Activated T-cell treated with anti-CD3 and anti-CD28 coated beads, Interleukin-2, amount 50 U/mL, for 72 hours (primary cell): ENCODE results near the gene TMEM131. TPM values are rescaled to one million over a fixed set of nuclear protein-coding genes. Genes with fewer than 3 reads are reported as not detected.
A peak's percentile ranks its signal among the peaks of the same experiment; 100 is the strongest.
"Not testable (repeated sequence)": the region's sequence is repeated elsewhere in the genome, so short reads cannot be mapped to it uniquely, and the experiment has no call there.

Source experiments
- ATAC-seq, 2 donors: fragments of 150-1000 bp; cut with Tn5 transposase; replicated peaks in 1 of 2; 2 replicates each; pipeline ENCODE4 v1.10.0; 2021; ENCODE audit warnings: moderate library complexity in 2 of 2, mild to moderate bottlenecking in 1 of 2
- DNase-seq, 2 donors: peaks; one replicate each; pipeline ENCODE4 v3.0.0; 2021 to 2022; ENCODE audit warnings: mixed read lengths in 1 of 2
- H3K27ac Mint-ChIP-seq: one replicate; pipeline ENCODE4 v1.8.0; 2022; ENCODE audit warnings: mild to moderate bottlenecking, moderate library complexity, mixed read lengths
- H3K27me3 Mint-ChIP-seq: one replicate; pipeline ENCODE4 v1.8.0; 2022; ENCODE audit warnings: low read depth, mixed read lengths
- H3K36me3 Mint-ChIP-seq, 2 donors: one replicate each; pipeline ENCODE4 v1.8.0; 2022; ENCODE audit warnings: mixed read lengths in 2 of 2, mild to moderate bottlenecking in 1 of 2; ENCODE audit not compliant: insufficient read depth in 2 of 2
- H3K4me1 Mint-ChIP-seq: one replicate; pipeline ENCODE4 v1.8.0; 2022; ENCODE audit warnings: low read depth, mixed read lengths
- H3K4me3 Mint-ChIP-seq, 2 donors: one replicate each; pipeline ENCODE4 v1.8.0; 2022; ENCODE audit warnings: mild to moderate bottlenecking in 2 of 2, mixed read lengths in 2 of 2, moderate library complexity in 2 of 2
- H3K9me3 Mint-ChIP-seq, 2 donors: one replicate each; pipeline ENCODE4 v1.8.0; 2022; ENCODE audit warnings: mixed read lengths in 2 of 2
- total RNA-seq, 2 donors: library from RNA; stranded (reverse); gene quantifications; one replicate each; pipeline ENCODE4 v1.2.3, GENCODE V29; 2022

Gene TMEM131
- total RNA-seq, 2 donors from 2014 or later: 40.3 to 40.5 TPM

- peaks cover 0 to 3% of the 10 kb centered on the region in 2 donors for H3K36me3 Mint-ChIP-seq
- peaks cover 0 to 2% of the 10 kb centered on the region in 2 donors for H3K9me3 Mint-ChIP-seq
- peaks cover 8% of the 10 kb centered on the region for H3K4me1 Mint-ChIP-seq
- ATAC-seq: no peak
- no peak overlapping the region for H3K4me3 Mint-ChIP-seq
- no peaks in the 10 kb centered on the region for H3K27me3 Mint-ChIP-seq
- DNase-seq: no peak
- no peak overlapping the region for H3K27ac Mint-ChIP-seq
Measured at GRCh38 chr2:97928591-97928990, 67.2 kb downstream of the TMEM131 start.

- DNase-seq: no peak
- H3K27ac Mint-ChIP-seq: no peak overlapping the region
Measured at GRCh38 chr2:97926946-97927345, 68.8 kb downstream of the TMEM131 start.

GRCh38 chr2:97924194-97924593 is 71.6 kb downstream of the TMEM131 start:
- Mint-ChIP-seq H3K4me1 (peaks cover 4% of the 10 kb centered on the region), H3K4me3 (no peak overlapping the region), H3K27me3 (no peaks in the 10 kb centered on the region), H3K36me3 (peaks cover 4 to 14% of the 10 kb centered on the region in 2 donors), H3K27ac (no peak overlapping the region), H3K9me3 (peaks cover 0 to 2% of the 10 kb centered on the region in 2 donors)
- ATAC-seq (no peak), DNase-seq (no peak)

More at GRCh38 chr2:97926946-97927345, 68.8 kb downstream of the TMEM131 start:
- Mint-ChIP-seq H3K27me3 (no peaks in the 10 kb centered on the region), H3K36me3 (peaks cover 0 to 5% of the 10 kb centered on the region in 2 donors), H3K9me3 (no peaks in the 10 kb centered on the region), H3K4me1 (peaks cover 4% of the 10 kb centered on the region), H3K4me3 (no peak overlapping the region)
- ATAC-seq: no peak

DNA sequence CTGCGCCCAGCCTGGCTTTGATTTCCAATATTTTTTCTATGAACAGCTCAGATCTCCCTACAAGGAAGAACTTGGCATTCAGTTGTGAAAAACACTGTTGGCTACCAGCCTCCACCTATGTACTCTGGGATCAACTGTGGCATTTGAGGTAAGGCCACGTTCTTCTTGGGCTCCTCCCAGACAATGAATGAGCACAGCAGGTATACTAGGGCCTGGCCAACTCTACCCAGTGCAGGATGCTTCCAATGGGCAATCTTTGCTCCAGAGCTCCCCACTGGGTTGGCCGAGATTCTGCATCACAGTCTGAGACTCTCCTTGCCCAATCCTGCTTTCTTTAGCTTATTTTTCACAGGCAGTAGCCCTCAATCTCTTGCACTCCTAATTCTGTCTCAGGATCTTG is 75.9 kb downstream of the TMEM131 start:
- DNase-seq (no peak), ATAC-seq (no peak)
- H3K4me3 Mint-ChIP-seq: no peak overlapping the region
- H3K4me1 Mint-ChIP-seq: peaks cover 9% of the 10 kb centered on the region
- no peak overlapping the region for H3K27ac Mint-ChIP-seq
- peaks cover 4 to 24% of the 10 kb centered on the region in 2 donors for H3K36me3 Mint-ChIP-seq
- no peaks in the 10 kb centered on the region for H3K27me3 Mint-ChIP-seq
- peaks cover 0 to 6% of the 10 kb centered on the region in 2 donors for H3K9me3 Mint-ChIP-seq

DNA sequence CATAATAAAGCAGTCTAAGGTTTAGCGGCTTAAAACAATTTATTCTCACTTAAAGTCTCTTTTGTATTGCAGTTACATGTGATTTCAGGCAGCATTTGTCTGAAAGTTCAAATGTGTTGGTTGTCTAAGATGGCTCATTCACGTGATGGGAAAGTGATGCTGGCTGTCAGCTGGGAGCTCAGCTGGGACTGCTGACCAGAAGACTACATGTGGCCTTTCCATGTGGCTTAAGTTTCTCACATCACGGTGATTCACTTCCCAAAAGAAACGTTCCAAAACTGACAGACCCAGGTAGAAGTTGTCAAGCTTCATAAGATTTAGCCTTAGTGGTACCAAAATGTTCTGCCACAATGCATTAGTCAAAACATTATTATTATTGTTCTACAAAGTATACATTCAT is 76.9 kb downstream of the TMEM131 start:
- Mint-ChIP-seq H3K4me3 (no peak overlapping the region), H3K36me3 (peaks cover 4 to 24% of the 10 kb centered on the region in 2 donors), H3K27ac (no peak overlapping the region), H3K27me3 (no peaks in the 10 kb centered on the region), H3K9me3 (peaks cover 0 to 6% of the 10 kb centered on the region in 2 donors), H3K4me1 (peaks cover 20% of the 10 kb centered on the region)
- DNase-seq (no peak), ATAC-seq (no peak)

DNA sequence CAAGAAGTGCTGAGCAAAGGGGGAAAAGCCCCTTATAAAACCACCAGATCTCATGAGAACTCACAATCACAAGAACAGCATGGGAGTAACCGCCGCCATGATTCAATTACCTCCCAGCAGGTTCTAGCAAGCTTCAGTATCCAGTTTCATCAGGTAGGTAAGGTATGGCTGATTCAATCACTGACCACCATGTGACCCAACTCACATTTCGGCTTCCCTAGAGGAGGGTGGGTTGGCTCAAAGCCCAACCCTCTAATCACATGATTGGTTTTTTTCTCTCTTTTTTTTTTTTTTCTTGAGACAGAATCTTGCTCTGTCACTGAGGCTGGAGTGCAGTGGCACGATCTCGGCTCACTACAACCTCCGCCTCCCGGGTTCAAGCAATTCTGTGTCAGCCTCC is 78.1 kb downstream of the TMEM131 start:
- not testable (repeated sequence) for DNase-seq, ATAC-seq, H3K27me3 Mint-ChIP-seq, H3K9me3 Mint-ChIP-seq, H3K4me3 Mint-ChIP-seq, H3K27ac Mint-ChIP-seq
- Mint-ChIP-seq H3K36me3 (peaks cover 4 to 24% of the 10 kb centered on the region in 2 donors), H3K4me1 (peaks cover 31% of the 10 kb centered on the region)

DNA sequence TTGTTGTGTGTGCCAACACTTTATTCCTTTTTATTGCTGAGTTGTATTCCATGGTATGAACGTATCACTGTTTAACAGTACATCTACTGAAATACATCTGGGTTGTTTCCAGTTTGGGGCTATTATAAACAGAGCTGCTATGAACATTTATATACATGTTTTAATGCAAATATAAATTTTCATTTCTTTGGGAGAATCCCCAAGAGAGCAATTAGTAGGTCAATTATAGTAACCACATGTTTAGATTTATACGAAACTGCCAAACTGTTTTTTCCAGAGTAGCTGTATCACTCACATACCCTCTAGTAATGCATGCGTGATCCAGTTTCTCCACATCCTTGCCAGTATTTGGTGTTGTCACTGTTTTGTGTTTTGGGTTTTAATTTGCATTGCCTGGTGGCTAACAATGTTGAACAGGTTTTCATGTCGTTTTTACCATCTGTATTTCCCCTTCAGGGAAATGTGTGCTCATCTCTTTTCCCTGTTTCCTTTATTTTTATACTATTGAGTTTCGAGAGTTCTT is 81.0 kb downstream of the TMEM131 start:
- no peak for ATAC-seq
- Mint-ChIP-seq H3K36me3 (peaks cover 0 to 12% of the 10 kb centered on the region in 2 donors), H3K4me3 (no peak overlapping the region), H3K27ac (peak overlapping the region; percentile 68), H3K9me3 (peaks cover 0 to 4% of the 10 kb centered on the region in 2 donors), H3K27me3 (no peaks in the 10 kb centered on the region), H3K4me1 (peaks cover 53% of the 10 kb centered on the region)
- DNase-seq: no peak

DNA sequence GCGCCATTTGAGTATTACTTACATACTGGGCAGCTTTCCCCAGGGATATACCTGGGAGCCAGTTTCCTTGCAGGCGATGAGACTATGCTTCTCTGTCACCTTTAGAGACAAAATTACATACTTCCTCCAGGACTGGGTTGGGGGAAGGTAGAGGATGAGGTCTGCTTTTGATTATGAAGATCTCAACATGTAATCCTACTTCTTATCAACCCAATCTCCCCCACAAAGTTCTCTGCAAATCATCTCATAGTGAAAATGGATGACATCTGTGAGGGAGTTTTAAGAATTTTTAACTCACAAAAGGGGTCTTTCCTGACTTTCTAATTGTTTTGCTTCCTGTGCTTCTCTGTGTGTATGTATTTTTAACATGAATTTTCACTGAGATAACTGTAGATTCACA is 81.9 kb downstream of the TMEM131 start:
- no peaks in the 10 kb centered on the region for H3K27me3 Mint-ChIP-seq
- DNase-seq (no peak), ATAC-seq (peak; percentile 27 to 47)
- H3K4me1 Mint-ChIP-seq: peaks cover 53% of the 10 kb centered on the region
- H3K9me3 Mint-ChIP-seq: peaks cover 0 to 4% of the 10 kb centered on the region in 2 donors
- no peak overlapping the region for H3K27ac Mint-ChIP-seq
- H3K36me3 Mint-ChIP-seq: peaks cover 4 to 16% of the 10 kb centered on the region in 2 donors
- peak overlapping the region; percentile 5 to 45 for H3K4me3 Mint-ChIP-seq

GRCh38 chr2:97911922-97912575 is 83.7 kb downstream of the TMEM131 start:
- peak overlapping the region; percentile 67 for H3K27ac Mint-ChIP-seq
- peaks cover 6 to 7% of the 10 kb centered on the region in 2 donors for H3K36me3 Mint-ChIP-seq
- peak in 1 of 2 donors; percentile 53 for ATAC-seq
- H3K4me1 Mint-ChIP-seq: peaks cover 53% of the 10 kb centered on the region
- no peaks in the 10 kb centered on the region for H3K27me3 Mint-ChIP-seq
- DNase-seq: no peak
- H3K9me3 Mint-ChIP-seq: no peaks in the 10 kb centered on the region
- peak overlapping the region in 1 of 2 donors; percentile 48 for H3K4me3 Mint-ChIP-seq

DNA sequence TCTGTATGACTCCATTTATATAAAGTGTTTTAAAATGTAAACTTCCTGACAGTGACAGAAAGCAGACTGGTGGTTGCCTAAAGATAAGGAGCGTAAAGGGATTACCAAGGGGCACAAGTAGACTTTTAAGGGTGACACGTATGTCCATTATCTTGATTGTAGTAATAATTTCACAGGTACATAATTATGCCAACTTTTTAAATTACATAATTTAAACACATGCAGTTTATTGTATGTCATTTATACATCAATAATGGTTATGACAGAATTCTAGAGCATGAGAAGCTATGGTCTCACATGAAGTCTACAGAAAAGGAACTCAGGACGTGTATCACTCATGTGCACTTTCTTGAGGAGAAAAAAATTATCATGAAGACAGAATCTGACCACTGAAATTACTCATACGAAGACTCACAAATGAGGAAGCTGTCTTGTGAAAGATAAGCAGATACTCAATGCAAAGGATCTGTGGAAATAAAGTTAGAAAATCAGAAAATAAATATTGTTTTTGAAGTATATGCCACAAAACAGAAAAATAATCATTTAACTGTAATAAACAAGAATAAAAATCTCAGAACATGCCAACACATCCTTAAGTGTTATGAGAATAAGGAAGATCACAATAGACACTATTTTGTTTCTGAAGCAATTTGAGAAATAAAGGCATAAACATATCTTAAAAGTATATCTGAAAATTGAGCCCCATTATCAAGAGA is 84.4 kb downstream of the TMEM131 start:
- Mint-ChIP-seq H3K4me1 (peaks cover 53% of the 10 kb centered on the region), H3K36me3 (peaks cover 6 to 7% of the 10 kb centered on the region in 2 donors), H3K27ac (peak overlapping the region; percentile 67), H3K27me3 (no peaks in the 10 kb centered on the region), H3K9me3 (no peaks in the 10 kb centered on the region), H3K4me3 (peak overlapping the region in 1 of 2 donors; percentile 48)
- peak; percentile 77 to 82 for ATAC-seq
- DNase-seq: no peak

GRCh38 chr2:97910403-97911205 is 85.1 kb downstream of the TMEM131 start:
- H3K4me1 Mint-ChIP-seq: peaks cover 51% of the 10 kb centered on the region
- no peaks in the 10 kb centered on the region for H3K27me3 Mint-ChIP-seq
- H3K27ac Mint-ChIP-seq: no peak overlapping the region
- H3K9me3 Mint-ChIP-seq: no peaks in the 10 kb centered on the region
- DNase-seq: no peak
- H3K36me3 Mint-ChIP-seq: peaks cover 7% of the 10 kb centered on the region in 2 donors
- ATAC-seq: no peak
- no peak overlapping the region for H3K4me3 Mint-ChIP-seq

GRCh38 chr2:97908208-97908676 is 87.5 kb downstream of the TMEM131 start:
- H3K36me3 Mint-ChIP-seq: peaks cover 7 to 8% of the 10 kb centered on the region in 2 donors
- peaks cover 27% of the 10 kb centered on the region for H3K4me1 Mint-ChIP-seq
- no peaks in the 10 kb centered on the region for H3K9me3 Mint-ChIP-seq

More at GRCh38 chr2:97908208-97908676, 87.5 kb downstream of the TMEM131 start:
- ATAC-seq: no peak
- H3K4me3 Mint-ChIP-seq: no peak overlapping the region
- DNase-seq: no peak
- no peaks in the 10 kb centered on the region for H3K27me3 Mint-ChIP-seq
- H3K27ac Mint-ChIP-seq: no peak overlapping the region
